ENCODE data around the gene TMEM130.

TMEM130 gene, protein sequence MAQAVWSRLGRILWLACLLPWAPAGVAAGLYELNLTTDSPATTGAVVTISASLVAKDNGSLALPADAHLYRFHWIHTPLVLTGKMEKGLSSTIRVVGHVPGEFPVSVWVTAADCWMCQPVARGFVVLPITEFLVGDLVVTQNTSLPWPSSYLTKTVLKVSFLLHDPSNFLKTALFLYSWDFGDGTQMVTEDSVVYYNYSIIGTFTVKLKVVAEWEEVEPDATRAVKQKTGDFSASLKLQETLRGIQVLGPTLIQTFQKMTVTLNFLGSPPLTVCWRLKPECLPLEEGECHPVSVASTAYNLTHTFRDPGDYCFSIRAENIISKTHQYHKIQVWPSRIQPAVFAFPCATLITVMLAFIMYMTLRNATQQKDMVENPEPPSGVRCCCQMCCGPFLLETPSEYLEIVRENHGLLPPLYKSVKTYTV

DNA sequence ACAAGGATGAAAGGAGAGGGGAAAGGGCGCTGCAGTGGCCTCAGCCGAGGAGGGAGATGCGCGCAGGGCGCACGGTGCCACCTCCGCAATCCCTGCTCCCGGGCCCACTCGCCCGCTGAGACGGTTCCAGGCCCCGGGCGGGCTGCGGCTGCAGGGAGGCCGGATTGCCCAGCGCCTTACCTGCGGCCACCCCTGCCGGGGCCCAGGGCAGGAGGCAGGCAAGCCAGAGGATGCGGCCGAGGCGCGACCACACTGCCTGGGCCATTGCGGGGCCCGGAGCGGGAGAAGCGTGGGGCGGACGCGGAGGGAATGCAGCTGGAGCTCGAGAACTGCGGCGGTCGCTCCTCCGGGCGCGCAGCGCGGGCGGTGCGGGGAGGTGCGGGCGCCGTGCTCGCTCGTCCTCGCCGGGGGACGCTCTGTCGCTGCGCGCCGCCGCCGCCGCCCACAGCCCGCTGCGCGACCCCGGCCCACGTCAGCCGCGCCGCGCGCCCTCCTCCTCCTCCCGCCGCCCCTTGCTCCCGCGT, at the start of gene TMEM130:
TMEM130 (minus strand) TSS at position 418 of the 524 bp plus-strand sequence; CDS start at position 265, 153 bp downstream.
- Mint-ChIP-seq H3K27ac (no peak within 1 kb of the TSS), H3K4me3 (peak within 1 kb of the TSS; percentile 75), H3K9me3 (no peaks in the 10 kb centered on the region), H3K4me1 (ENCODE audit: low read depth) (no peaks in the 10 kb centered on the region), H3K27me3 (ENCODE audit: low read depth) (peaks cover 19% of the 10 kb centered on the region), H3K36me3 (ENCODE audit: low read depth) (no peaks in the 10 kb centered on the region)

- no peak overlapping the region for H3K27ac Mint-ChIP-seq
- H3K27me3 Mint-ChIP-seq (ENCODE audit: low read depth) = no peaks in the 10 kb centered on the region
- no peaks in the 10 kb centered on the region for H3K4me1 Mint-ChIP-seq (ENCODE audit: low read depth)
- H3K4me3 Mint-ChIP-seq = no peak overlapping the region
- no peaks in the 10 kb centered on the region for H3K9me3 Mint-ChIP-seq
- peaks cover 42% of the 10 kb centered on the region for H3K36me3 Mint-ChIP-seq (ENCODE audit: low read depth)
Measured at GRCh38 chr7:98917331-98917730, 47.5 kb upstream of the TMEM130 start.

DNA sequence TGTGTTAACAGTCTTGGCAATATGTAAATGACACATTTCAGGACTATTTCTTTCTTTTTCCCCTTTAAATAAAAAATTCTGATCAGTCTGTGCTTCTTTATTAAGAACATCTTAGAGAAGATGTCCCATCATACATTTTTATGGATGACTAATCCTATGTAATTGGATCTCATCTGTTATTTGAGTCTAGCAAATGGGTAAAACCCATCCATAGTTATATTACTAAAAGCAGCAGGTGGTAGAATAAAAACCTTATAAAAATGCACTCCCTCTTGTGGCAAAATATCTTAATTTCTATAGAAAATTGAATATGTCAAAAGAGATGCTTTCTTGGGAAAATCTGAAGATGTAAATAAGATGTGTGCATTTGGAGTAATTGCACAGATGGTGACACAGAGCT, 43.8 kb upstream of the TMEM130 start:
- Mint-ChIP-seq H3K27me3 (ENCODE audit: low read depth) (no peaks in the 10 kb centered on the region), H3K27ac (no peak overlapping the region), H3K4me3 (no peak overlapping the region), H3K36me3 (ENCODE audit: low read depth) (peaks cover 49% of the 10 kb centered on the region), H3K4me1 (ENCODE audit: low read depth) (no peaks in the 10 kb centered on the region), H3K9me3 (no peaks in the 10 kb centered on the region)

DNA sequence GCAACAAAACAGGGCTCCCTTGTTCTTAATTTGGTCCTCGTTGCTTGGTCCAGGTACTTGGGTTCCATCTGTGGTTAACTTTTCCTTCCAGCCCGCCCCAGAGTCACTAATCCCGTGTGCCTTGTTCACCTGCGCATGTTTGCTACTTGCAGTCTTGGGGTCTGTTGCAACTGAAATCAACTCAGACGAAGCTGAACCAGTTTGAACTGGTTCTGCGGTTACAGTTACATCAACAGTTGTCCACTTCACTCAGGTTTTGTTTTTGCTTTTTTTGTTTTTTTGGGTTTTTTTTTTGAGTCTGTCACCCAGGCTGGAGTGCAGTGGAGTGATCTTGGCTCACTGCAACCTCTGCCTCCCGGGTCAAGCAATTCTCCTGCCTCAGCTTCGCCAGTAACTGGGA, 43.2 kb upstream of the TMEM130 start:
- no peak overlapping the region for H3K27ac Mint-ChIP-seq
- H3K27me3 Mint-ChIP-seq (ENCODE audit: low read depth) = no peaks in the 10 kb centered on the region
- no peak overlapping the region for H3K4me3 Mint-ChIP-seq
- peaks cover 50% of the 10 kb centered on the region for H3K36me3 Mint-ChIP-seq (ENCODE audit: low read depth)
- H3K9me3 Mint-ChIP-seq = no peaks in the 10 kb centered on the region
- no peaks in the 10 kb centered on the region for H3K4me1 Mint-ChIP-seq (ENCODE audit: low read depth)

DNA sequence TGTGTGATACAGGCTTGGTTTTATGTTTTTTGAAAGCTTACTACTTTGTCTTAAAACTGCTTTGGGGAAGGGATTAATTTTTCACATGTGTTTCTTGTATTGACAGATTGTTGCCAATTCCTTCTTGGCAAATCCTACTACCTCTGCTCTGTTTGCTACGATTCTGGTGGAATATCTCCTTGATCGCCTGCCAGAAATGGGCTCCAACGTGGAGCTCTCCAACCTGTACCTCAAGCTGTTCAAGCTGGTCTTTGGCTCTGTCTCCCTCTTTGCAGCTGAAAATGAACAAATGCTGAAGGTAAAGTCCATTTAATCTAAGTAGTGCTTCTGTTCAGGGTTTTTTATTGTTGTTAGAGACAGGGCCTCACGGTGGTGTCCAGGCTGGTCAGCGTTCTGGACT, 42.1 kb upstream of the TMEM130 start:
- Mint-ChIP-seq H3K27ac (no peak overlapping the region), H3K9me3 (no peaks in the 10 kb centered on the region), H3K27me3 (ENCODE audit: low read depth) (no peaks in the 10 kb centered on the region), H3K36me3 (ENCODE audit: low read depth) (peaks cover 48% of the 10 kb centered on the region), H3K4me3 (no peak overlapping the region), H3K4me1 (ENCODE audit: low read depth) (no peaks in the 10 kb centered on the region)

- Mint-ChIP-seq H3K9me3 (no peaks in the 10 kb centered on the region), H3K4me1 (ENCODE audit: low read depth) (no peaks in the 10 kb centered on the region), H3K4me3 (no peak overlapping the region), H3K27me3 (ENCODE audit: low read depth) (no peaks in the 10 kb centered on the region), H3K36me3 (ENCODE audit: low read depth) (peaks cover 48% of the 10 kb centered on the region), H3K27ac (no peak overlapping the region)
Measured at GRCh38 chr7:98910427-98910826, 40.6 kb upstream of the TMEM130 start.

- Mint-ChIP-seq H3K36me3 (ENCODE audit: low read depth) (peaks cover 58% of the 10 kb centered on the region), H3K27me3 (ENCODE audit: low read depth) (no peaks in the 10 kb centered on the region), H3K4me1 (ENCODE audit: low read depth) (no peaks in the 10 kb centered on the region), H3K4me3 (no peak overlapping the region), H3K9me3 (no peaks in the 10 kb centered on the region), H3K27ac (no peak overlapping the region)
Measured at GRCh38 chr7:98909487-98909886, 39.7 kb upstream of the TMEM130 start.

DNA sequence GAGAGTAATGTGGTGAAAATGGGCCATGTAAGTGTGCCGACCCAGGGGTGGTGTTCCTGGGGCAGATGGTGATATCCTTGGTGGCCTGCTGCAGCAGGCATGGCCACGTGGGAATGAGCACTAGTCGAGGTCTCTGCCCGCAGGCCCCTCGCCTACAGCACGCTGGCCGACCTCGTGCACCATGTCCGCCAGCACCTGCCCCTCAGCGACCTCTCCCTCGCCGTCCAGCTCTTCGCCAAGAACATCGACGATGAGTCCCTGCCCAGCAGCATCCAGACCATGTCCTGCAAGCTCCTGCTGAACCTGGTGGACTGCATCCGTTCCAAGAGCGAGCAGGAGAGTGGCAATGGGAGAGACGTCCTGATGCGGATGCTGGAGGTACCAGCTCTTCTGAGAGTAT, 38.8 kb upstream of the TMEM130 start:
- peaks cover 58% of the 10 kb centered on the region for H3K36me3 Mint-ChIP-seq (ENCODE audit: low read depth)
- no peaks in the 10 kb centered on the region for H3K9me3 Mint-ChIP-seq
- no peak overlapping the region for H3K27ac Mint-ChIP-seq

GRCh38 chr7:98907570-98907969, 37.8 kb upstream of the TMEM130 start:
- no peaks in the 10 kb centered on the region for H3K4me1 Mint-ChIP-seq (ENCODE audit: low read depth)
- H3K27ac Mint-ChIP-seq = no peak overlapping the region
- H3K4me3 Mint-ChIP-seq = no peak overlapping the region
- no peaks in the 10 kb centered on the region for H3K9me3 Mint-ChIP-seq
- peaks cover 58% of the 10 kb centered on the region for H3K36me3 Mint-ChIP-seq (ENCODE audit: low read depth)
- no peaks in the 10 kb centered on the region for H3K27me3 Mint-ChIP-seq (ENCODE audit: low read depth)

More for the DNA sequence above, 38.8 kb upstream of the TMEM130 start:
- H3K4me1 Mint-ChIP-seq (ENCODE audit: low read depth) = no peaks in the 10 kb centered on the region
- no peak overlapping the region for H3K4me3 Mint-ChIP-seq
- no peaks in the 10 kb centered on the region for H3K27me3 Mint-ChIP-seq (ENCODE audit: low read depth)

GRCh38 chr7:98903246-98903645, 33.4 kb upstream of the TMEM130 start:
- H3K36me3 Mint-ChIP-seq (ENCODE audit: low read depth) = peaks cover 59% of the 10 kb centered on the region
- H3K9me3 Mint-ChIP-seq = no peaks in the 10 kb centered on the region
- H3K27me3 Mint-ChIP-seq (ENCODE audit: low read depth) = no peaks in the 10 kb centered on the region
- H3K4me3 Mint-ChIP-seq = no peak overlapping the region
- H3K4me1 Mint-ChIP-seq (ENCODE audit: low read depth) = no peaks in the 10 kb centered on the region
- H3K27ac Mint-ChIP-seq = no peak overlapping the region

GRCh38 chr7:98902523-98902922, 32.7 kb upstream of the TMEM130 start:
- Mint-ChIP-seq H3K36me3 (ENCODE audit: low read depth) (peaks cover 57% of the 10 kb centered on the region), H3K9me3 (no peaks in the 10 kb centered on the region), H3K27ac (no peak overlapping the region), H3K4me3 (no peak overlapping the region), H3K27me3 (ENCODE audit: low read depth) (no peaks in the 10 kb centered on the region), H3K4me1 (ENCODE audit: low read depth) (no peaks in the 10 kb centered on the region)

GRCh38 chr7:98900815-98901214, 31.0 kb upstream of the TMEM130 start:
- Mint-ChIP-seq H3K4me1 (ENCODE audit: low read depth) (no peaks in the 10 kb centered on the region), H3K27ac (no peak overlapping the region), H3K27me3 (ENCODE audit: low read depth) (no peaks in the 10 kb centered on the region), H3K9me3 (no peaks in the 10 kb centered on the region), H3K4me3 (no peak overlapping the region), H3K36me3 (ENCODE audit: low read depth) (peaks cover 63% of the 10 kb centered on the region)

DNA sequence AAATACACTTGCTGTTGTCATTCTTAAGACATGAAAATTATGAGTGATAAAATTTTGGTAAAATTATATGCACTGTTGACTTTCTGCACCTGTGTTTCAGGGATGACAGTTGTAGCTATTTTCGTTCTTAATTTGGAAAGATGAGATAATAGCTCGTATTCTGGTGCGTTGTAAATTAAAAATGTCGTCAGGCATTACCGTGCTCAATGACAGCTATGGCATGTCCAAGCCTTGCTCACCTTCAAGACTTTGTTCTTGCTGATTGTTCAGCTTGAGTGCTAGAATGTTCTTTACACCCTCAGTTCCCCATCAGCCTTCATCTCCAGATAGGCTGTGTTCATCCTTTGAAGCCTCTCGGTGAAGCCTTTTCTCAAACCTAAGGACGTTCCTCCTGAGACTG, 30.0 kb upstream of the TMEM130 start:
- Mint-ChIP-seq H3K4me1 (ENCODE audit: low read depth) (no peaks in the 10 kb centered on the region), H3K36me3 (ENCODE audit: low read depth) (peaks cover 58% of the 10 kb centered on the region), H3K9me3 (no peaks in the 10 kb centered on the region), H3K4me3 (no peak overlapping the region), H3K27me3 (ENCODE audit: low read depth) (no peaks in the 10 kb centered on the region), H3K27ac (no peak overlapping the region)

DNA sequence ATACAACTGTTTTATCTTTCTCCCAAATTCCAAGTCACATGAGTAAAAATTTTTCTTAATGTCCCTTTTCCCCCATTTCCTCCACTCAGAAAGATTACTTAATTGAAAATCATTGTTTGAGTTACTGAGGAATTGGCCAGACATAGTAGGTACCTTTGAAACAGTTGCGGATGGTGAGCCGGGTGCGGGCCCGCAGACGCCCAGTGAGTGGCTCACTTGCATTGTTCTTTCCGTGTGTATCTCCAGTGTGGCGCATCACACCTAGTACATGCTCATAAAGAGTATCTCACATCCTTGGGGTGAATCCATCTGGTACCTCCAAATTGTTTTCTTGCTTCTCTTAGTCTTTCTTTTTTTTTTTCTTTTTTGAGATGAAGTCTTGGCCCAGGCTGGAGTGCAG, 22.8 kb upstream of the TMEM130 start:
- no peaks in the 10 kb centered on the region for H3K27me3 Mint-ChIP-seq (ENCODE audit: low read depth)
- H3K9me3 Mint-ChIP-seq = no peaks in the 10 kb centered on the region
- peaks cover 8% of the 10 kb centered on the region for H3K4me1 Mint-ChIP-seq (ENCODE audit: low read depth)
- H3K4me3 Mint-ChIP-seq = no peak overlapping the region
- no peak overlapping the region for H3K27ac Mint-ChIP-seq
- peaks cover 39% of the 10 kb centered on the region for H3K36me3 Mint-ChIP-seq (ENCODE audit: low read depth)

DNA sequence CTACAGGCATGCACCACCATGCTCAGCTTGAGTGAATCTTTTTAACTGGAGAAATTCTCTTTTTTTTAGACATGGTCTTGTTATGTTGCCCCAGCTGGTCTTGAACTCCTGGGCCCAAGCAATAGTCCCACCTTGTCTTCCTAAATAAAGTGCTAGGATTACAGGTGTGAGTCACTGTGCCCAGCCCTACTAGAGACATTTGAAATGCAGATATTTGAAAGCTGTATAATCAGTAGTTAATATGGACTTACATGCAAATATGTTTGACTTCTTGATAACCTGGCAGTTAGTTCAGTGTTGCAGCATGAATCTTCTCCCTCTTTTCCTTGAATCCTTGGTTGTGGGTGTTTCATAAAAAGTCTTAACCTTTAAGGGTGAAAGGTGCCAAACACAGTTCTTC, 17.2 kb upstream of the TMEM130 start:
- Mint-ChIP-seq H3K27me3 (ENCODE audit: low read depth) (no peaks in the 10 kb centered on the region), H3K9me3 (no peaks in the 10 kb centered on the region), H3K27ac (no peak overlapping the region), H3K36me3 (ENCODE audit: low read depth) (peaks cover 15% of the 10 kb centered on the region), H3K4me3 (no peak overlapping the region), H3K4me1 (ENCODE audit: low read depth) (peaks cover 11% of the 10 kb centered on the region)

Data from T-helper 1 cell treated with Interleukin-12 subunit alpha and Interleukin-12 subunit beta and Interleukin-4 antibody, amounts not matched to agents 30 μg/mL and 1 μg/mL, for 36 hours (primary cell).